IPS DF 6.9 (cell line): Measurements from ENCODE around the gene PPP1R9B.

Source experiments
- DNase-seq: peaks from one replicate; pipeline ENCODE4 v3.0.0-alpha.2; 2013; ENCODE audit warnings: low read depth, low spot score
- H3K27ac ChIP-seq: one replicate; pipeline ENCODE4 v1.5.1; 2013; ENCODE audit warnings: low read length, control low read depth
- H3K27me3 ChIP-seq: 2 replicates; pipeline ENCODE4 v1.6.1; 2013; ENCODE audit warnings: mild to moderate bottlenecking, low read length; ENCODE audit not compliant: control insufficient read depth, insufficient read depth
- H3K36me3 ChIP-seq: 2 replicates; pipeline ENCODE4 v1.6.1; 2013; ENCODE audit warnings: low read length; ENCODE audit not compliant: control insufficient read depth, insufficient read depth
- H3K4me1 ChIP-seq: 2 replicates; pipeline ENCODE4 v1.6.1; 2013; ENCODE audit warnings: low read length; ENCODE audit not compliant: control insufficient read depth, insufficient read depth
- H3K4me3 ChIP-seq: 2 replicates; pipeline ENCODE4 v1.5.1; 2013; ENCODE audit warnings: mild to moderate bottlenecking, low read length
- H3K9me3 ChIP-seq: 2 replicates; pipeline ENCODE4 v1.6.1; 2013; ENCODE audit warnings: low read length, inconsistent platforms; ENCODE audit not compliant: control insufficient read depth, insufficient read depth
- WGBS: extraction: QIAGEN DNeasy Blood & Tissue Kit; methylation state at CpG from one replicate; pipeline ENCODE4 v1.1.7; 2013; ENCODE audit warnings: mixed read lengths, missing lambda C conversion rate; ENCODE audit not compliant: insufficient read length, insufficient coverage; 5-methylcytosine and 5-hydroxymethylcytosine counted together

The PPP1R9B gene

DNA sequence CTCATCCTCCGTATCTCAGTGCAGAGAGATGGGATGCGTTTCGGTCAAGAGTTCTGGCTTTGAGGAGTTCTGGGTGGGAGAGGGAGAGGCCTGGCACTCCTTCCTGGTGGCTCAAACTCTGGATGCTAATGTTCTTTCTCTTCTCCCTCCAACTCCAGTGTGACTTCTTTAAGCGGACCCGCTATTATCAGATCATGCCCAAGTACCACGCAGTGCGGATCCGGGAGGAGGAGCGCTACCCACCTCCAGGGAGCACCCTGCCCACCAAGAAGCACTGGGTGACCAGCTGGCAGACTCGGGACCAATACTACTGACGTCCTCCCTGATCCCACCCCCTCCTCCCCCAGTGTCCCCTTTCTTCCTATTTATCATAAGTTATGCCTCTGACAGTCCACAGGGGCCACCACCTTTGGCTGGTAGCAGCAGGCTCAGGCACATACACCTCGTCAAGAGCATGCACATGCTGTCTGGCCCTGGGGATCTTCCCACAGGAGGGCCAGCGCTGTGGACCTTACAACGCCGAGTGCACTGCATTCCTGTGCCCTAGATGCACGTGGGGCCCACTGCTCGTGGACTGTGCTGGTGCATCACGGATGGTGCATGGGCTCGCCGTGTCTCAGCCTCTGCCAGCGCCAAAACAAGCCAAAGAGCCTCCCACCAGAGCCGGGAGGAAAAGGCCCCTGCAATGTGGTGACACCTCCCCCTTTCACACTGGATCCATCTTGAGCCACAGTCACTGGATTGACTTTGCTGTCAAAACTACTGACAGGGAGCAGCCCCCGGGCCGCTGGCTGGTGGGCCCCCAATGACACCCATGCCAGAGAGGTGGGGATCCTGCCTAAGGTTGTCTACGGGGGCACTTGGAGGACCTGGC, 61.3 kb downstream of the PPP1R9B start:
- Histone ChIP-seq H3K4me1 (no peaks in the 10 kb centered on the region), H3K36me3 (no peaks in the 10 kb centered on the region; the same call in 1 of the 2 replicates), H3K27me3 (no peaks in the 10 kb centered on the region), H3K4me3 (no peak overlapping the region), H3K9me3 (no peaks in the 10 kb centered on the region), H3K27ac (no peak overlapping the region)
- no peak for DNase-seq
- WGBS: no CpG with 5 or more reads among the region's 25 CpGs

GRCh38 chr17:50087912-50088405, 62.5 kb downstream of the PPP1R9B start:
- H3K36me3 ChIP-seq: no peaks in the 10 kb centered on the region; the same call in 1 of the 2 replicates
- no peak overlapping the region for H3K4me3 ChIP-seq
- H3K4me1 ChIP-seq: no peaks in the 10 kb centered on the region
- no peaks in the 10 kb centered on the region for H3K9me3 ChIP-seq
- no peaks in the 10 kb centered on the region for H3K27me3 ChIP-seq
- no peak overlapping the region for H3K27ac ChIP-seq
- no peak for DNase-seq
- WGBS: no CpG with 5 or more reads among the region's 19 CpGs

- no CpG with 5 or more reads among the region's 10 CpGs for WGBS
- H3K27ac ChIP-seq: no peak overlapping the region
- no peaks in the 10 kb centered on the region for H3K9me3 ChIP-seq
- H3K36me3 ChIP-seq: no peaks in the 10 kb centered on the region; the same call in 1 of the 2 replicates
- H3K4me1 ChIP-seq: no peaks in the 10 kb centered on the region
- DNase-seq: no peak
- no peaks in the 10 kb centered on the region for H3K27me3 ChIP-seq
- no peak overlapping the region for H3K4me3 ChIP-seq
These were observed 63.1 kb downstream of the PPP1R9B start for GRCh38 chr17:50087246-50087911.
